Measurements from ENCODE around the gene VPS11.

Gene VPS11

GRCh38 chr11:119121811-119122124 is 54.1 kb downstream of the VPS11 start:
- DNase-seq (ENCODE audit: low read depth) = no peak

GRCh38 chr11:119125821-119126220 is 58.2 kb downstream of the VPS11 start:
- DNase-seq (ENCODE audit: low read depth) = no peak

- no peak for DNase-seq (ENCODE audit: low read depth)
Observed at GRCh38 chr11:119126675-119127268, 59.2 kb downstream of the VPS11 start.

GRCh38 chr11:119130662-119131061 is 63.0 kb downstream of the VPS11 start:
- no peak for DNase-seq (ENCODE audit: low read depth)
